Esophagus mucosa (tissue), 1 donor: Measurements from ENCODE around the gene ISLR2. TPM values are rescaled to one million over a fixed set of nuclear protein-coding genes. Genes with fewer than 3 reads are reported as not detected.
"Not testable (repeated sequence)": the region's sequence is repeated elsewhere in the genome, so short reads cannot be mapped to it uniquely, and the experiment has no call there.

Experiments
- ATAC-seq: fragments of 200-7000 bp; cut with Tn5 transposase; one replicate; pipeline ENCODE4 v1.9.1; 2020
- total RNA-seq: library from RNA; stranded (reverse); gene quantifications from one replicate; pipeline ENCODE4 v1.2.4, GENCODE V29; 2023
- donor health status: DM: yes; HTN: yes; CAD: no.

ISLR2 gene
- total RNA-seq, 1 donor from 2014 or later, result 0.16 TPM

DNA sequence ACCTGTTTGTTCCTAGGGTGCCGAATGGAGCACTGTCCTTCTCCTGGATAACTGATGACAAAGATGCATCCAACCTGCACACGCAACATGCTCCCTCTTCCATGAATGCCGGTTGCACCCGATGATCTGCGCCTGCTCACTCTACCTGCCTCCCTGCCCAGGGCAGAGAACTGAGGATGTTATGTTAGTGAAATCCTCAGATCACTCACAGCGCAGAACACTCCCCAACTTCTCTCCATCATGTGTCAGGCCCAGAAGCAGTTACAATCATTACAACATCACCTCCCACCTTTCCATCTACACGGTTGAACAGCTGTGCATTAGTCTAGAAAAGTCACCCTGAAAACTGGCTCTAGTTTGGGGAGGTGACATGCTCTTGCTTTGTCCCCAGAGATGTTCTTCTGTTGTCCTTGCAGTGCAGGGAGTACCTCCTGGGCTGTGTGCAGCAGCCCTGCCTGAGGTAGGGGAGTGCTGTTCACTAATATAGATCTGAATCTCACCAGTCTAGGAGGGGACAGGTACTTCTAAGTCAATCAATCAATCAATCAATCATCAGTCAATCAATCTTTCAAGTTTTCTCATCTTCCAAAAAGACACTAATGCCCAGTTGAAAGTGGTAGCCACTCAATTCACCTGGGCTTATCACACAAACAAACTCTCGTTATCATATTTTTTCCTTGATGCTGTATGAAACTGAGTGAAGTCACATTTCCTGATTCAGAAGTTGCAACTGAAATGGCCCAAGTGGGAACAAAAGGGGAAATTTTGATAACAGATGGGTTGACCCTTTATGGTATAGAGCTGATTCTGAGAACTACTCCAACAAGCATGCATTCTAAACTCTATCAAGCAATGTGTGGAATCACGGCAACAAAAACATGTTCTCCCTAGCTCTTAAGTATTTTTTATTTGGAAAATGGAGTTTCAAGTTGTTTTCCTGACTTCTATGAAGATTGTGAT, 27.8 kb downstream of the ISLR2 start:
- ATAC-seq, result no peak

DNA sequence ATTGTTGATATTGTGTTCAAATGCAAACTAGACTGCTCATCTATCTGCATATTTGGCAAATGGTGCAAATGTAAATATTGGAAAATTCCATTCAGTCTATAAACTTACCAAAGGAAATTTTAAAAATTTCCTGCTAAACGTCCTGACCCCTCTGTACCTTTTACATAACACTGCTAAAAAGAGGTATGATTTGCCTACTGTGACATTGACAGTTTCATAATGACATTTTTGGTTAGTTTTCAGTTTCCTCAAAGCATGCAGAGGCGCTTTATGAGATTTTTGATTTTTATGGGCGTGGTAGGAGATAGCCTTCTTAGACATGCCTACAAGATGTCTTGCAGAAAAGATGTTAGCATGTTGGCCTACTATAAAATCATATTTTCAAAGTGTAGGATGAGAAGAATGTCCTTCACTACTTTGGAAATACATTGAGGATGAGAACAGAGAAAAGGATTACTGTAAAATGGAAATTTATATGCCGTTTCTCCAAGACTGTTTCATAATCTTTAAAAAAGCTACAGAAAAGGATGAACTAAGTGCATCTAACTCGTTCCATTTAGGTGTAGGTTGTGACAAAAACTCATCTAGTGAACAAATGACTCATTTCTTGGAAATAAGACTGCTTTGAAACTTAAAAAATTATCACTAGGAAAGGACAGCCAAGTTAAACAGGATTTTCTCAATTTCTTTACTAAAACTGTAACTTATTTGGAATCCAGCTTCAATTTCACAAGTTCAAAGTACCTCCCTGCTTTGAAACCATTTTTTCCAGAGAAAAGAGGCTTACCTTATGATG, 28.7 kb downstream of the ISLR2 start:
- no peak for ATAC-seq

DNA sequence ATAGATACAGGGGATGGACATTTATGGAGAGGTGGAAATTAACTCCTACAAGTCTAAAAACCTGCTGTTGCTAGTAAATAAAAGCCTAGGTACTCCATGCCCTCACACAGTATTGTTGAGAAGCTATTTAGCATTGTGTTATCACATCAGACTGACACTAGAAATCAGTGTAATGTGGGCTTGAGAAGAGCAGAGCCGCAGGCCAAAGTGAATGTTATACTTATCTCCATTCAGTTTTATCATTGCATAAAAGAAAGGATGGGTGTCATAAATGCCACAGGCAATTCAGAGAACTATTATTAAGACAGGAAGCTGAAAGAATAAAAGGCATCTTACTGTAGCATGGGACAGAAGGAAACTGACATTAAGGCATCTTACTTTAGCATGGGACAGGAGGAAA, 29.4 kb downstream of the ISLR2 start:
- ATAC-seq, result no peak

DNA sequence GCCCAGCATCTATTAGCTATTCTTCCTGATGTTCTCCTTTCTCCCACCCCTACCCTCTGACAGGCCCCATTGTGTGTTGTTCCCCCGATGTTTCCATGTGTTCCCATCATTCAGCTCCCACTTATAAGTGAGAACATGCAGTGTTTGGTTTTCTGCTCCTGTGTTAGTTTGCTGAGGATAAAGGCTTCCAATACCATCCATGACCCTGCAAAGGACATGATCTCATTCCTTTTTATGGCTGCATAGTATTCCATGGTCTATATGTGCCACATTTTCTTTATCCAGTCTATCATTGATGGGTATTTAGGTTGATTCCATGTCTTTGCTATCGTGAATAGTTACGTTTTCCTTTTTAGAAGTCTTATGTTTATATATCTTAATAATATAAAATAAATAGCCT, 30.0 kb downstream of the ISLR2 start:
- ATAC-seq, result not testable (repeated sequence)

DNA sequence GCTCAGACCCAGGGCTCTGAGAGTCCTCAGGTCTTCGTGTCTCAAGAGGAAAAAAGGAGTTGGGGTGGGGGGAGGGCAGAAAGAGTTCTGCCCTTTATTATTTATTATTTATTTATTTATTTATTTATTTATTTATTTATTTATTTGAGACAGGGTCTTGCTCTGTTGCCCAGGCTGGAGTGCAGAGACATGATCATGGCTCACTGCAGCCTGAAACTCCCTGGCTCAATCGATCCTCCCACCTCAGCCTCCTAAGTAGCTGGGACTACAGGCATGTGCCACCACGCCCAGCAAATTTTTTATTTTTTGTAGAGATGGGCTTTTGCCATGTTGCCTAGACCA, 31.8 kb downstream of the ISLR2 start:
- ATAC-seq, result not testable (repeated sequence)

DNA sequence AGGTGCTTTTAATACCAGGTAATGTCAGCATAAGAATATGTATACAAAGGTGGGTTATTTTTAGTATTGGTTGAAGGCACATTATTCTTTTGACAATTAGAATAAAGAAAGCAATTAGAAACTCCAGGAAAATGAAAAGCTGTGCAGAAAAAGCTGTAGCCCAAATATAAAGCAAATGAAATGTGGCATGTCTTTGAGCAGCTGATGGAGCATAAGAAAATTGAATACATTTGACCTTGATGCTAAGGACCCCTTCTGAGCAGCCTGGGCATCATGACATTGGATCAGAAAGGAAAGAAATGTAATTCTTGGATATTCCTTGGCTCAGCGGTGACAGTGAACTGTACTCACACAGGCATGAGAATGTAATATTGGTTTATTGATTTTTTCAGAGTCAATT, 35.1 kb downstream of the ISLR2 start:
- no peak for ATAC-seq

DNA sequence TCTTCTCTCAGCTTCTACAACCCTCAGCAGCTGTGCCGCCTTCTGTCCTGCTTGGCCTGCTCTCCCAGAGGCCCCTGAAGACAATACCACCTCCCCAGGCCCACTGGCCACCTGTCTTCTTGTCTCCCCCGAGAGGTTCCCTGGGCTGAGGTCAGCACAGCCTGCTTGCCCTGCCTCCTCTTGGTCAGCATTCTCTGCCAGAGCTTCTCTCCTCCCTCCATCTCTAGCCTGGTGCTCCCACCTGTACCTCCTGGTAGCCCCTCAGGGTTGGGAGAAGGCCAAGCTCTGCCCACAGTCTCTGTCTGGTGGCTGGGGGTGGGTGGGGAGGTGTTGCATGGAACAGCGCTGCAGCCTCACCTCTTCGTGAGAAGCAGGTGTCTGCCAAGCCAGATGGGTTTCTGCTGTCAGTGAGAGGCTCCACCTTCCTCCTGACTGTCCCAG, 37.5 kb downstream of the ISLR2 start:
- ATAC-seq, result no peak

DNA sequence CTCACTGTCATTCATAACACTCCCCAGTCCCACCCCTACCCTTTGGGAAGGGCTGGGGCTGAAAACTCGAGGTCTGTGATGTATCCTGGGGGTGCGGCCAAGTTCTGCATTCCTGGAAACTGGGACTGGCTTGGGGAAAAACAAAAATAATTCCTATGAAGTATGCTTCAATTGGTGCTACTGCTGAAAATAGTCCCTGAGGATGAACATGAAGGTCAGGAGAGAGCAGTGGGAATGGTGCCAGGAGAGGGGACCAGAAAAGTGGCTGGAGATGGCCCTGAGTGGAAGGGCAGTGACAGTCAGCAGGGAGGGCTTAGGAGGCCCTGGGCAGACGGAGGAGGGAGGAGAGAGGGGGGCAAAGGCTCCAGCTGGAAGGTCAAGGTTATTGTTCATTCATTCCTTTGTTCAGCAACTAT, 38.3 kb downstream of the ISLR2 start:
- no peak for ATAC-seq

DNA sequence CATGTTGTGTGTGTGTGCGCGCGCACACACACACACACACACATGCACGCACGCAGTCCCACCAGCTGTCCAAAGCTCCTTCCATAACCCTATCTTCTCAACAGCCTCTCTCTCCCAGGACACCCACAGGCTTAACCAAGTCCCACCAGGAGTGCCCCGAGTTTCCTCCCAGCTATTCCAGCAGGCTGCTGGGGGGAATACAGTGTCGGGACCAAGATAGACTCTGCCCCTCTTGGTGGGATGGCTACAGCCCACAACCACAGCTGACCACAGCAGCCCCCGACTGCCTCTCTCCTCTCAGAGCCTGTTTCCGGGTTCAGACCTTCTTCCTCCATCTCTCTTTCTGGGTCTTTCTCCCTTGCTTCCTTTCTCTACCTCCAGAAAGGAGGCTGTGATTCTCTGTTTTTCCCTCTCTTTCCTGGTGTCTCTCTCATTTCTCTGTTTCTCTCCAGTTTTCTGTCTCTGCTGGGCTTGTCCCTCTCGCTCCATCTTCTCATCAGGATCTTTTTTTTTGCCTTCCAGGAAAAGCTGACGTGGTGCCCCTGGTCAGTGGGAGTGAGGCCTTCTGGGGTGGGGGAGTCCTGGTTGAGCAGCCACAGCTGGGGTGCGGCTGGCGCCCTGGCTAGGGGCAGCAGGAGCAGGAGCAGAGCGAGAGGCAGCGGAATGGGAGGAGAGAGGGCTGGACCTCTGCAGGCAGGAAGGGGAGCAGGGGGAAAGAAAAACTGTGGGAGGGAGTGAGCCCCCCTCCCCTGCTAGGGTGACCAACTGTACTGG, 39.9 kb downstream of the ISLR2 start:
- ATAC-seq, result no peak

DNA sequence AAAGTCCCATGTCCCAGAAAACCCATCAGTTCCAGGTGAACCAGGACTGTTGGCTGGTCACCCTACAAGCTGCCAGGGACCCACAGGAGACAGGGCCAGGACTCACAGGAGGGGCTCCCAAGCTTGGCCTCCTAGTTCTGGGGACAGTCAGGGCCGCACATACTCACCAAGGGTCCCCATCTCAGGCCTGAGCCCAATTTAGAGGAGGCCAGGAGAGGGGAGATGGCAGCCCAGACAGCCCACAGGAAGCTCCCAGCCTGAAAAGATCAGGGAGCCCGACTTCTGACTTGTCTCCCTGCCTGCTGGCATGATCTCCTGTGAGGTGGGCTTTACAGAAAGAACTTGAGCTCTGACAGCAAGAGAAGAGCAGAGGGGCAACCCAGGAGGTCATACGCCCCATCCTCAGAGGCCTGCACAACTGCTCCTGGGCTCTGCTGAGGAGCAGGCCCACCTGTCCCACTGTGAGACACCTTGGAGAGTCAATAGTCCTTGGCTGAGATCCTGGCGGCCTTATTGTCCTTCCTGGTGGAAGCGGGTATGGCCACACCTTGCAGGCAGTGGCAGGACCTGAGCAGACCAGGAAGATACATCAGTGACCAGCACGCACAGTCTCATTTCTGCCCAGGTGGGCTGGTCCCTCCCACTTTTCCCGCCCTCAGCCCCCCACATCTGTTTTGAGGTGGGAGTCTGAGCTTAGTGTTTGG, 40.6 kb downstream of the ISLR2 start:
- ATAC-seq, result no peak

DNA sequence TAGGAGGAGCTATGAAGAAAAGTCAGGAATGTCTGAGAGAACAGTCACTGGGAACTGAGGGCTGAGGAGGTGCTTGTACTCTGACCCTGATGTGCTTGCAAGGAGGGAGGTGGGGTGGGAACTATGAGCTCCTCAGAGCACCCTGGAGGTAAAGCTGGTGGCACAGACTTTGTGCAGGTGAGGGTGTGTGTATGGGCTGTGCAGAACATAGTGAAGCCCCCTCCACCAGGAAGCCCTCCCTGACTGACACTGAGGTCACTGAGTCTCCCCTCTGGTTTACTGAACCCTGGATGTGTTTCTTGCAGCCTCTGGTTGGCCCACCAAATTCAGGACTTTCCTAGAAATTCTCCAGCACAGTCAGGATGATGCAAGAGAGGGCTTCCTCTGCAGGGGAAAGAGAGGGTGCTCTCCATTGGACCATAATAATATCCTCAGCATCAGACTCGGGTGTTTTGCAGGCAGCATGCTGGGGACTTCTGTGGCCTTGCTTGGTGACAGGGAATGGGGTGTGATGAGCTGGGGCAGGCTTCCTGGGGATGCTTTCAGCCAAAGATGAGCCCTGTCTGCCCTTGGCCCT, 41.7 kb downstream of the ISLR2 start:
- ATAC-seq, result no peak

DNA sequence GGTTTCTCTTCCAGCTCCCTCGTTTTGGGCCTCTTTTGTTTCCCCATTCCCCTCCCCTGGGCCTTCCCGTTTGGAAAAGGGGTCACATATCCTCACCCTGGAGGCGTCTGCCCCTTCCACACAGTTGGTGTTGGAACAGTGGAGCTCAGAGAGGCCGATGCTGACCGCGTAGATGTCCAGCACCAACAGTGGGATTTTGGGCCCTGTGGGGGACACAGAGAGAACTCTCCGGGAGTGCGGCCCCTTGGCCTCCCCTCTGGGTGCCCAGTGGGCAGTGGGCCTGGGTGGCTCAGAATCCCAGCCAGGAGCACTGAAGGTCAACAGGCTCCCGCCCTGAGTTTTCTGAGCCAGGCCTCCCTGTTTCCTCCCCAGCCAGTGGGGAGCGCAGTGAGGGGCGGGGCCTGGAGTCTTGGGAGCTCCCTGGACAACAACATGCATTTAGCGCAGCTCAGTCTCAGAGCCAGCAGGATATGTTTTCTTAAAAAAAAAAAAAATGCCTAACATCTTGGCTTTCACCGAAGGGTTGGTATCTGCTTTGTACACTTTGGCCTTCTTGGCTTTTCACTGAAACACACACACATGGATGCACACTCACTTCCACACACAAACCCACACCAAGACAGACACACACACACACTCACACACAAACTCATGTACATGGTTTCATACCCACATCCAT, 42.5 kb downstream of the ISLR2 start:
- ATAC-seq, result no peak

DNA sequence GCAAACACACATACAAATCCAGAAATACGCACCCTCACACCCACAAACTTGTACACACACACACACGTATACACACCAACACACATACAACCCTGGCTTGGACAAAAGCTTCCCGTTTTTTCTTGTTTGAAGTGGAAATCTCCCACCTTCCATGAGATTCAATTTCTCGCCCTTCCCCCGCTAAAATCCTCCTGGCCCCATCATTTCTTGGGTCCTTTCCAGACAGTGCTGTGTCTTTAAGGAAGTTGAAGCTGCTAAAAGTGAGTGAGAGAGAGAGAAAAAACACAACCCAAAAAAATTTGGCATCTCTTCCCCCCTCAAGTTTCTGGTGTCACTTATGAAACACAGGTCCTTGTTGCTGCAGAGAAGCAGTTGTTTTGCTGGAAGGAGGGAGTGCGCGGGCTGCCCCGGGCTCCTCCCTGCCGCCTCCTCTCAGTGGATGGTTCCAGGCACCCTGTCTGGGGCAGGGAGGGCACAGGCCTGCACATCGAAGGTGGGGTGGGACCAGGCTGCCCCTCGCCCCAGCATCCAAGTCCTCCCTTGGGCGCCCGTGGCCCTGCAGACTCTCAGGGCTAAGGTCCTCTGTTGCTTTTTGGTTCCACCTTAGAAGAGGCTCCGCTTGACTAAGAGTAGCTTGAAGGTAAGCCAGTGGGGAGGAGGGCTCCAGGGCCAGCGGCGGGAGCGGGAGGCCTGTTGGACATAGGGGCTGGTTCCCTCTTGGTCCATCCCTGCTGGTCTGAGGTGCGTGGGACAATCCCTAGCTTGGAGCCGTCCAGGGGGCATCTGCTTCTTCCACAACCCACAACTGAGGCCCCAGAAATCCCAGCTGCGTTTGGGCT, 43.2 kb downstream of the ISLR2 start, which contains the start of gene ISLR:
TSS of gene ISLR (plus strand) at position 331 of the 839 bp plus-strand sequence. CDS start 1,149 bp downstream, outside the sequence.
- no peak for ATAC-seq

DNA sequence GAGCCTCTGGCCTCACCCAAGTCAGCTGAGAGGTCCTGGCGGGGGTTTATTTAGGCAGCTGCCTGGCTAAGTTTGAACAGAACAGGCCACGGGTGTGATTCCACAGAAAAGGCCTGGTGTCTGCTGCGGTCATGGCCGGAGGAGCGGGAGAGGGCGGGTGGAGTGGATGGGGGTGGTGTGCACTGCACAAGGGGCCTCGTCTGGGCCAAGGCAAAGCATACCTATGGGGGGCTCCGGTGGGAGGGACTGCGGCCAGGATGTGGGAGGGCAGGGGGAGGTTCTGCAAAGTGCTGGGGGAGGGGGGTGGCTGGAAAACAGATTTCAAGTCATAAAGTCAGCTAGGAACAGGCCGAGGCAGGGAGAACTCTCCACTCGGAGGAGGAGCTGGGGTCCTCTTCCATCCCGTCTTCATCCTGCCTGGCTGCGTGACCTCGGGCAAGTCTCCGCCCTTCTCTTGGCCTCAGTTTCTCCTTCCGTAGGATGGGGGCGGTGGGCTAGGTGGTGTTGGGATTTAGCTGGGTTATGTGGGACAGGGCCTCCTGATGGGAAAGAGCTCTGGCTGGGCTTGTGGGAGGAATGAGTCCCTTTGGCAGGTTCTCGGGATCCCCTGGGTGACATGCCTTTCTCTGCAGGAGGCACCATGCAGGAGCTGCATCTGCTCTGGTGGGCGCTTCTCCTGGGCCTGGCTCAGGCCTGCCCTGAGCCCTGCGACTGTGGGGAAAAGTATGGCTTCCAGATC, 44.0 kb downstream of the ISLR2 start:
- no peak for ATAC-seq

DNA sequence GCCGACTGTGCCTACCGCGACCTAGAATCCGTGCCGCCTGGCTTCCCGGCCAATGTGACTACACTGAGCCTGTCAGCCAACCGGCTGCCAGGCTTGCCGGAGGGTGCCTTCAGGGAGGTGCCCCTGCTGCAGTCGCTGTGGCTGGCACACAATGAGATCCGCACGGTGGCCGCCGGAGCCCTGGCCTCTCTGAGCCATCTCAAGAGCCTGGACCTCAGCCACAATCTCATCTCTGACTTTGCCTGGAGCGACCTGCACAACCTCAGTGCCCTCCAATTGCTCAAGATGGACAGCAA, 44.5 kb downstream of the ISLR2 start:
- no peak for ATAC-seq

DNA sequence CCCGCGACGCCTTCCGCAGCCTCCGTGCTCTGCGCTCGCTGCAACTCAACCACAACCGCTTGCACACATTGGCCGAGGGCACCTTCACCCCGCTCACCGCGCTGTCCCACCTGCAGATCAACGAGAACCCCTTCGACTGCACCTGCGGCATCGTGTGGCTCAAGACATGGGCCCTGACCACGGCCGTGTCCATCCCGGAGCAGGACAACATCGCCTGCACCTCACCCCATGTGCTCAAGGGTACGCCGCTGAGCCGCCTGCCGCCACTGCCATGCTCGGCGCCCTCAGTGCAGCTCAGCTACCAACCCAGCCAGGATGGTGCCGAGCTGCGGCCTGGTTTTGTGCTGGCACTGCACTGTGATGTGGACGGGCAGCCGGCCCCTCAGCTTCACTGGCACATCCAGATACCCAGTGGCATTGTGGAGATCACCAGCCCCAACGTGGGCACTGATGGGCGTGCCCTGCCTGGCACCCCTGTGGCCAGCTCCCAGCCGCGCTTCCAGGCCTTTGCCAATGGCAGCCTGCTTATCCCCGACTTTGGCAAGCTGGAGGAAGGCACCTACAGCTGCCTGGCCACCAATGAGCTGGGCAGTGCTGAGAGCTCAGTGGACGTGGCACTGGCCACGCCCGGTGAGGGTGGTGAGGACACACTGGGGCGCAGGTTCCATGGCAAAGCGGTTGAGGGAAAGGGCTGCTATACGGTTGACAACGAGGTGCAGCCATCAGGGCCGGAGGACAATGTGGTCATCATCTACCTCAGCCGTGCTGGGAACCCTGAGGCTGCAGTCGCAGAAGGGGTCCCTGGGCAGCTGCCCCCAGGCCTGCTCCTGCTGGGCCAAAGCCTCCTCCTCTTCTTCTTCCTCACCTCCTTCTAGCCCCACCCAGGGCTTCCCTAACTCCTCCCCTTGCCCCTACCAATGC, 45.1 kb downstream of the ISLR2 start:
- no peak for ATAC-seq

DNA sequence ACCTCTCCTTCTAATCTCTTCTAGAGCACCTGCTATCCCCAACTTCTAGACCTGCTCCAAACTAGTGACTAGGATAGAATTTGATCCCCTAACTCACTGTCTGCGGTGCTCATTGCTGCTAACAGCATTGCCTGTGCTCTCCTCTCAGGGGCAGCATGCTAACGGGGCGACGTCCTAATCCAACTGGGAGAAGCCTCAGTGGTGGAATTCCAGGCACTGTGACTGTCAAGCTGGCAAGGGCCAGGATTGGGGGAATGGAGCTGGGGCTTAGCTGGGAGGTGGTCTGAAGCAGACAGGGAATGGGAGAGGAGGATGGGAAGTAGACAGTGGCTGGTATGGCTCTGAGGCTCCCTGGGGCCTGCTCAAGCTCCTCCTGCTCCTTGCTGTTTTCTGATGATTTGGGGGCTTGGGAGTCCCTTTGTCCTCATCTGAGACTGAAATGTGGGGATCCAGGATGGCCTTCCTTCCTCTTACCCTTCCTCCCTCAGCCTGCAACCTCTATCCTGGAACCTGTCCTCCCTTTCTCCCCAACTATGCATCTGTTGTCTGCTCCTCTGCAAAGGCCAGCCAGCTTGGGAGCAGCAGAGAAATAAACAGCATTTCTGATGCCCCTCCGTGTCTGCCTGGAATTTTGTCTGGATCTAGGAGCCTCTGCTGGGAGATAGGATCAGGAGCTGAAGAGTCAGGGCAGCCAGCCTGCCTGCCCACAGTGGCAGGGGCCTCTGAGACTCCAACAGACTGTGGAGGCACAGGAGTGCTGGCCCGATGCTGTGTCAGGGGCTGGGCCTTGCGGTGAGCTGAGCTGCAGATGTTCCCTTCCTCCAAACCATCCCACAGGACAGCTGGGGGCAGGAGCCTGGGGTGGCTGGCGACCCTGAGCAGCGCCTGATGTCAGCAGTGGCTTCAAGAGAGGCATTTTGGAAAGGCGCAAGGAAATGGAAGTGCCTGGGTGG, 46.2 kb downstream of the ISLR2 start:
- ATAC-seq, result no peak
